Right atrium auricular region (tissue), 2 donors: ENCODE measurements around the gene FNDC7. TPM values are rescaled to one million over a fixed set of nuclear protein-coding genes. Genes with fewer than 3 reads are reported as not detected.

Experiments used
- DNase-seq: peaks from one replicate; pipeline ENCODE4 v3.0.0-alpha.2; 2019; ENCODE audit warnings: low spot score
- H3K27ac ChIP-seq, 2 donors: fragments of 200-600 bp; sonication (generic); 1 replicate in 1 of 2; 2 replicates in 1 of 2; pipeline ENCODE4 v1.5.1; 2016 to 2019
- H3K27me3 ChIP-seq, 2 donors: fragments of 200-600 bp; sonication (generic); one replicate each; pipeline versions ENCODE4 v1.5.1 to v1.6.0; 2017 to 2019
- H3K36me3 ChIP-seq: fragments of 200-600 bp; sonication (generic); one replicate; pipeline ENCODE4 v1.5.1; 2016
- H3K4me1 ChIP-seq, 2 donors: fragments of 200-600 bp; sonication (generic); one replicate each; pipeline versions ENCODE4 v1.5.1 to v1.6.0; 2017 to 2019
- H3K4me3 ChIP-seq, 2 donors: fragments of 200-600 bp; sonication (generic); 1 replicate in 1 of 2; 2 replicates in 1 of 2; pipeline ENCODE4 v1.5.1; 2017 to 2019; ENCODE audit warnings: mild to moderate bottlenecking in 1 of 2, moderate library complexity in 1 of 2
- H3K9me3 ChIP-seq, 2 donors: fragments of 200-600 bp; sonication (generic); one replicate each; pipeline ENCODE4 v1.5.1; 2019
- total RNA-seq, 2 donors: library from RNA; depleted of rRNA; stranded (reverse); fragments of >200 nt; gene quantifications; one replicate each; pipeline ENCODE4 v1.1.0, GENCODE V29; 2016
- TF ChIP-seq, protein P1 (sequence below), 2 donors: fragments of 200-600 bp; sonication (generic); IDR thresholded peaks; one replicate each; pipeline ENCODE4 v1.5.1; 2019; ENCODE audit warnings: antibody characterized with exemption in 2 of 2

FNDC7 gene
- total RNA-seq, 2 donors from 2014 or later: not detected

DNA sequence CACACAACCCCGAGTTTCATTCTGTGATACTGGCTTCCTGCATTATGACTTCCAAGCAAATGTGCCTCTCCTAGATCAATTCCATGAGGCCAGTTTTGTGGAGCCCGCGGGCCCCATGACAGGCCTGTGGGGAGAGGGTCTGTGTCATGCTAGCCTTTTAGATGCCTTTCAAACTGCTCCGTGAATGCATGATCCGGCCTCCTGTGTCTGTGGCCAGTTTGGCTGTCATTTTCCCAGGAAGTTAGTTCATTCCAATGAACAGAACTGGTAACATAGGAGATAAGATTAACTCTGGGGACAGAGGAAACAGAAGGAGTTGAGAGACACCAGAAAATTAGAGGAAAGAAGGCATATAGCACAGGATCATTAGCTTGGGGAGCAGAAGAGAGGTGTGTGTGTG lies 3.2 kb downstream of the FNDC7 start:
- Histone ChIP-seq H3K27ac (no peak overlapping the region), H3K9me3 (no peaks in the 10 kb centered on the region), H3K27me3 (no peaks in the 10 kb centered on the region), H3K4me3 (no peak overlapping the region), H3K4me1 (peaks cover 0 to 32% of the 10 kb centered on the region in 2 donors), H3K36me3 (no peaks in the 10 kb centered on the region)
- TF ChIP-seq, protein P1, sequence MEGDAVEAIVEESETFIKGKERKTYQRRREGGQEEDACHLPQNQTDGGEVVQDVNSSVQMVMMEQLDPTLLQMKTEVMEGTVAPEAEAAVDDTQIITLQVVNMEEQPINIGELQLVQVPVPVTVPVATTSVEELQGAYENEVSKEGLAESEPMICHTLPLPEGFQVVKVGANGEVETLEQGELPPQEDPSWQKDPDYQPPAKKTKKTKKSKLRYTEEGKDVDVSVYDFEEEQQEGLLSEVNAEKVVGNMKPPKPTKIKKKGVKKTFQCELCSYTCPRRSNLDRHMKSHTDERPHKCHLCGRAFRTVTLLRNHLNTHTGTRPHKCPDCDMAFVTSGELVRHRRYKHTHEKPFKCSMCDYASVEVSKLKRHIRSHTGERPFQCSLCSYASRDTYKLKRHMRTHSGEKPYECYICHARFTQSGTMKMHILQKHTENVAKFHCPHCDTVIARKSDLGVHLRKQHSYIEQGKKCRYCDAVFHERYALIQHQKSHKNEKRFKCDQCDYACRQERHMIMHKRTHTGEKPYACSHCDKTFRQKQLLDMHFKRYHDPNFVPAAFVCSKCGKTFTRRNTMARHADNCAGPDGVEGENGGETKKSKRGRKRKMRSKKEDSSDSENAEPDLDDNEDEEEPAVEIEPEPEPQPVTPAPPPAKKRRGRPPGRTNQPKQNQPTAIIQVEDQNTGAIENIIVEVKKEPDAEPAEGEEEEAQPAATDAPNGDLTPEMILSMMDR (IDR thresholded peaks at IDR 0.05): no peak
- DNase-seq: no peak

DNA sequence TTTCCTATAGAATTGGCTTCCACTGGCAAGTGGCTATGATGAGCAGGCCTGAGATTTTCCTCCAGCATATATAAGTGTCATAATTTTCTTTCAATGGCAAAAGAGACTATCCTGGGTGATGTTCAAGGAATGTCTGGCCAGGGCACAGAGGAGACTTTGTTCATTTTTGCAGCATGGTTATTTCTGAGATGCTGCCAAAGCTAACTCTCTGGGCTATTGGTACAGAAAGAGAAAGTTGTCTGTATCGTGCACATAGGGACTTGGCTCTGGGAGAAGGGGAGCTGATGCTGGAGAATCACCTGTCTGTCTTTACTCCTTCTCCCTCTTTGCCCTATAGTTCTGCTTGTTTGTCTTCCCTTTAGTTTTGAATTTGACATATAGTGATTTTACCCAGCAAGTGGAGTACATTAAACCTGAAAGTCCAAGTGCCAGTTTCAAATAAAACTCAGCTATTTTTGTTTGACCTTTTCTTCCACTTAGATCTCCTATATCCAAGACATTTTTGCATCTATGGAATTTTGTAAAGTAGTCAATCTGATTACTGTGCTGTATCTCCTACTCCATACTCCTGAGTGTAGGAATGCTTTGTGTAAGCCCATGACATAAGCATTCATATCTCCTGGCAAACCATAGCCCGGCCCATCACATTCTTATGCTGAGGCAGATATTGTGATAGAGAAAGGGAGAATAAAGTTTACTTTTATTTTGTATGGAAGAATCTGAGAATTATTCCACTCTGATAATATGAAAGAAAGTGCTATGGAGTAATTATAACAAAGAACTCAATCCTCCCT lies 3.9 kb downstream of the FNDC7 start:
- no peak overlapping the region for H3K27ac ChIP-seq
- no peaks in the 10 kb centered on the region for H3K36me3 ChIP-seq
- no peak overlapping the region for H3K4me3 ChIP-seq
- DNase-seq: no peak
- no peaks in the 10 kb centered on the region for H3K9me3 ChIP-seq
- TF ChIP-seq, protein P1 (IDR thresholded peaks at IDR 0.05): no peak
- peaks cover 0 to 33% of the 10 kb centered on the region in 2 donors for H3K4me1 ChIP-seq
- no peaks in the 10 kb centered on the region for H3K27me3 ChIP-seq

DNA sequence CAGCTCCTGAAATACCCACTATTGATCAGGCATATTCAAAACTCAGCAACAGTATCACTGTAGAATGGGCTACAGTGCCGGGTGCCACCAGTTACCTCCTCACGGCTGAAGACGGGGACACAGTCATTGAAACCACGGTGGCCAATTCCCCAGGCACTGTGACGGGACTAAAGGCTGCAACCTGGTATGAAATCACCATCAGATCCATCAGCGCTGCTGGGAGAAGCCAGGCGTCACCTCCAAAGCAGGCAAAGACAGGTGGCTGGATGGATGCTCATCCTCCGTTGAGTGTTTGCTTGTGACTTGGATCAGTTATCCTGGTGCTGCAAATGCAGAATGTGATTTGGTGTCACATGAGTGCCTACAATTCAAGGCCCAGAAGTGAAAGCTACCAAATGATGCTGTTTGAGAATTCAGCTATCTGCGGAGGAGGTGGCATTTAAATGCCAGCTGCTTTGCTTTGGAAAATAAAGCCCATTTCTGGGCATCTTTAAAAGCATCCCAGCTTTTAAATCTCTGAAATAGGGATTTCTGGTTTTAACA lies 5.1 kb downstream of the FNDC7 start:
- peaks cover 0 to 33% of the 10 kb centered on the region in 2 donors for H3K4me1 ChIP-seq
- no peak overlapping the region for H3K4me3 ChIP-seq
- TF ChIP-seq, protein P1 (IDR thresholded peaks at IDR 0.05): no peak
- no peaks in the 10 kb centered on the region for H3K9me3 ChIP-seq
- no peak overlapping the region for H3K27ac ChIP-seq
- H3K36me3 ChIP-seq: no peaks in the 10 kb centered on the region
- DNase-seq: no peak
- H3K27me3 ChIP-seq: no peaks in the 10 kb centered on the region

DNA sequence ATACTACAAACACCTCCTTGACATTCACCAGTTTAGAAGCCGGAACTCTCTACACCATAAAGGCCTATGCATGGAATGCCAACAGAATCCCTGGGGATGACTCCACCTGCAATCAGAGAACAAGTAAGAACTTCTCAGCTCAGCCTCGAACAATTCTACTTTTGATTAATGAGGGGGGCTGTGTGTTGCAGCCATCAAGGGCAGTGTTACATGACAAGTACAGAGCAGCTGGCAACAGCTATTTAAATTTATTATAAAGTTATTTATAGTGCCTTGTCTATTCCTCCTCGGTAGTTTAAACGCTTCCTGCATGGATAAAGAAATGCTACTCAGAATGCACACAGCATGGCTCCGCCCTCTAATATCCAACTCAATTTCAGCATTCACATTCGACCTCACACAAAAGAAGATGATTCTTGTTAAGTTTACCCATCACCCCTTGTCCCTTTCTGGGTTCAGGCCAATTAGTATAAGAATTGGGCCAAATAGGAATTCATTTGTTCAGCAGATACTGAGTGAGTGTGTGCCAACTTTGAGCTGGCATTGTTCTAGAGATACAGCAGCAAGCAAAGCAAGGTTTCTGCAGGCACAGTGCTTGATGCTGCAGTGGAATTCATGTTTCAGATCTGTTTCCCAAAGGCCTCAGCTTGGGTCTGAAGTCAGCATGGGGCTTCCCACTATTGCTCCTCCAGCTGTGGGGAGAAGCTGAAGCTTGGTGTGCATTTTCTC lies 6.4 kb downstream of the FNDC7 start:
- no peaks in the 10 kb centered on the region for H3K36me3 ChIP-seq
- H3K9me3 ChIP-seq: no peaks in the 10 kb centered on the region
- H3K27ac ChIP-seq: peak overlapping the region in 1 of 2 donors; percentile 74
- TF ChIP-seq, protein P1 (IDR thresholded peaks at IDR 0.05): no peak
- no peaks in the 10 kb centered on the region for H3K27me3 ChIP-seq
- DNase-seq: no peak
- H3K4me1 ChIP-seq: peaks cover 0 to 33% of the 10 kb centered on the region in 2 donors
- no peak overlapping the region for H3K4me3 ChIP-seq

DNA sequence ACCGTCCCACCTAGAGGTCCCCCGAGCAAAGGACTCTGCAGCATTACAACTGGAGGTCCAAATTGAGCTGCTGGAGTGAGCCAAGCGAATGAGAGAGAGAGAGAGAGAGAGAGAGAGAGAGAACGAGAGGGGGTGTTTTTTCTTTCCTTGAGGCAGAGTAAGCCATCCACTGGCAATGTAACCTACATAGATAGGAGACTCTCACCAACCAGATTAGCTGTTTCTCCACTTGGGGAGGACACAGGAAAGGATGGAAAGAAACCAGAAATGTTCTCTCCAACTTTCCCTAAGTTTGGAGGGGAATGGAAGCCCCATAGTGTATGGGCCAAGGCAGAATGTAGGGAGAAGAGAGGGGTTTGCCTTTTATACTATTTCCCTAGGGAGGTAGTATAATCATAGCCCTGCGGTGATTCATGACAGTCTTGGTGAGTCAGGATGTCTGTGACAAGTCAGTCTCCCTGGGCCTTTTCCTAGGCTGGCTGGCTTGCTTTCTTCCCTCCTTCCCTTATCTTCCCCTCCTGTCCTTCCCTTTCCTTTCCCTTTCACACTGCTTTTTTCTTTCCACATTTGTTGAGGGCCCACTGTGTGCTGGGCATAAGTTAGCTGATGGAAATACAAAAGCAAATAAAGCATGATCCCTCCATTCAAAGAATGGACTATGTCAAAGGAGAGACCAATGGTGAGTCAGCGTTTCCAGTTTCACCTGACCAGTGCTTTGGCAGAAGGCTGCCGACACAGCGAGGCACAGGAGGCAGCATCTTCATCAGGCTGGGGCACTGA lies 7.1 kb downstream of the FNDC7 start:
- no peak overlapping the region for H3K4me3 ChIP-seq
- peak overlapping the region in 1 of 2 donors; percentile 74 for H3K27ac ChIP-seq
- peaks cover 0 to 33% of the 10 kb centered on the region in 2 donors for H3K4me1 ChIP-seq
- H3K27me3 ChIP-seq: no peaks in the 10 kb centered on the region
- peak; percentile 66 for DNase-seq
- H3K9me3 ChIP-seq: no peaks in the 10 kb centered on the region
- H3K36me3 ChIP-seq: no peaks in the 10 kb centered on the region
- TF ChIP-seq, protein P1 (IDR thresholded peaks at IDR 0.05): no peak
